Effector memory CD8-positive, alpha-beta T cell (primary cell): ENCODE measurements around the gene SYTL1.

ENCODE experiments used
- ATAC-seq: fragments of 150-1000 bp; cut with Tn5 transposase; replicated peaks from 2 replicates; pipeline ENCODE4 v1.10.0; 2021; ENCODE audit warnings: mild to moderate bottlenecking, moderate library complexity
- DNase-seq, 3 experiments: peaks; one replicate each; pipeline ENCODE4 v3.0.0; 2021
- H3K27ac Mint-ChIP-seq, 2 donors: one replicate each; pipeline ENCODE4 v1.8.0; 2022; ENCODE audit warnings: mild to moderate bottlenecking in 2 of 2, mixed read lengths in 2 of 2, moderate library complexity in 2 of 2
- H3K27me3 Mint-ChIP-seq, 2 donors: one replicate each; pipeline ENCODE4 v1.8.0; 2022; ENCODE audit warnings: mixed read lengths in 2 of 2
- H3K36me3 Mint-ChIP-seq: one replicate; pipeline ENCODE4 v1.8.0; 2022; ENCODE audit warnings: mild to moderate bottlenecking, moderate library complexity, mixed read lengths; ENCODE audit not compliant: insufficient read depth
- H3K4me1 Mint-ChIP-seq, 2 donors: one replicate each; pipeline ENCODE4 v1.8.0; 2022; ENCODE audit warnings: low read depth in 2 of 2, mixed read lengths in 2 of 2
- H3K4me3 Mint-ChIP-seq, 2 donors: one replicate each; pipeline ENCODE4 v1.8.0; 2022; ENCODE audit warnings: mild to moderate bottlenecking in 2 of 2, mixed read lengths in 2 of 2, moderate library complexity in 2 of 2
- H3K9me3 Mint-ChIP-seq, 2 donors: one replicate each; pipeline ENCODE4 v1.8.0; 2022; ENCODE audit warnings: mixed read lengths in 2 of 2

SYTL1 gene

GRCh38 chr1:27306071-27306470 is 35.8 kb upstream of the SYTL1 start:
- Mint-ChIP-seq H3K4me3 (no peak overlapping the region), H3K36me3 (peaks cover 8% of the 10 kb centered on the region), H3K4me1 (peaks cover 0 to under 1% of the 10 kb centered on the region in 2 donors), H3K9me3 (no peaks in the 10 kb centered on the region), H3K27me3 (no peaks in the 10 kb centered on the region), H3K27ac (no peak overlapping the region)
- ATAC-seq (no peak), DNase-seq (no peak)

- Mint-ChIP-seq H3K9me3 (no peaks in the 10 kb centered on the region), H3K4me3 (no peak overlapping the region), H3K4me1 (no peaks in the 10 kb centered on the region), H3K27ac (peak overlapping the region in 1 of 2 donors; percentile 67), H3K27me3 (no peaks in the 10 kb centered on the region), H3K36me3 (peaks cover 8% of the 10 kb centered on the region)
- ATAC-seq = no peak
- no peak for DNase-seq
Observed at GRCh38 chr1:27306892-27307761, 34.7 kb upstream of the SYTL1 start.

- no peaks in the 10 kb centered on the region for H3K27me3 Mint-ChIP-seq
- ATAC-seq = no peak
- H3K36me3 Mint-ChIP-seq = peaks cover 6% of the 10 kb centered on the region
- H3K4me1 Mint-ChIP-seq = no peaks in the 10 kb centered on the region
- no peak for DNase-seq
- no peak overlapping the region for H3K27ac Mint-ChIP-seq
- H3K4me3 Mint-ChIP-seq = no peak overlapping the region
- H3K9me3 Mint-ChIP-seq = no peaks in the 10 kb centered on the region
Observed at GRCh38 chr1:27307874-27308598, 33.8 kb upstream of the SYTL1 start.

GRCh38 chr1:27314169-27314568 is 27.7 kb upstream of the SYTL1 start:
- H3K4me3 Mint-ChIP-seq = no peak overlapping the region
- DNase-seq (no peak), ATAC-seq (no peak)
- H3K4me1 Mint-ChIP-seq = no peaks in the 10 kb centered on the region
- no peaks in the 10 kb centered on the region for H3K9me3 Mint-ChIP-seq
- no peaks in the 10 kb centered on the region for H3K27me3 Mint-ChIP-seq
- peaks cover 3% of the 10 kb centered on the region for H3K36me3 Mint-ChIP-seq
- H3K27ac Mint-ChIP-seq = peak overlapping the region in 1 of 2 donors; percentile 28

- H3K4me3 Mint-ChIP-seq = no peak overlapping the region
- H3K4me1 Mint-ChIP-seq = no peaks in the 10 kb centered on the region
- DNase-seq (no peak), ATAC-seq (no peak)
- H3K27ac Mint-ChIP-seq = no peak overlapping the region
- H3K27me3 Mint-ChIP-seq = peaks cover 3 to 4% of the 10 kb centered on the region in 2 donors
- H3K9me3 Mint-ChIP-seq = no peaks in the 10 kb centered on the region
- H3K36me3 Mint-ChIP-seq = peaks cover 3% of the 10 kb centered on the region
Observed at GRCh38 chr1:27314737-27315136, 27.1 kb upstream of the SYTL1 start.

- Mint-ChIP-seq H3K36me3 (peaks cover 5% of the 10 kb centered on the region), H3K4me1 (peaks cover 3% of the 10 kb centered on the region in 2 donors), H3K4me3 (no peak overlapping the region), H3K9me3 (no peaks in the 10 kb centered on the region), H3K27ac (no peak overlapping the region), H3K27me3 (peaks cover 6 to 9% of the 10 kb centered on the region in 2 donors)
- ATAC-seq (no peak), DNase-seq (no peak)
Observed at GRCh38 chr1:27316860-27317259, 25.0 kb upstream of the SYTL1 start.

- peaks cover 6 to 9% of the 10 kb centered on the region in 2 donors for H3K27me3 Mint-ChIP-seq
- H3K27ac Mint-ChIP-seq = no peak overlapping the region
- ATAC-seq (no peak), DNase-seq (no peak)
- H3K4me3 Mint-ChIP-seq = no peak overlapping the region
- peaks cover 11% of the 10 kb centered on the region for H3K36me3 Mint-ChIP-seq
- H3K4me1 Mint-ChIP-seq = peaks cover 8 to 9% of the 10 kb centered on the region in 2 donors
- H3K9me3 Mint-ChIP-seq = no peaks in the 10 kb centered on the region
Observed at GRCh38 chr1:27318136-27318535, 23.7 kb upstream of the SYTL1 start.

GRCh38 chr1:27318596-27318995 is 23.2 kb upstream of the SYTL1 start:
- no peak overlapping the region for H3K27ac Mint-ChIP-seq
- peaks cover 11 to 12% of the 10 kb centered on the region in 2 donors for H3K4me1 Mint-ChIP-seq
- peaks cover 10% of the 10 kb centered on the region for H3K36me3 Mint-ChIP-seq
- peaks cover 6 to 9% of the 10 kb centered on the region in 2 donors for H3K27me3 Mint-ChIP-seq
- no peaks in the 10 kb centered on the region for H3K9me3 Mint-ChIP-seq
- no peak for DNase-seq
- no peak for ATAC-seq
- no peak overlapping the region for H3K4me3 Mint-ChIP-seq

GRCh38 chr1:27321813-27322568 is 19.8 kb upstream of the SYTL1 start, which contains the start of gene TMEM222:
Gene TMEM222, plus strand, starts transcription at chr1:27322163. Its CDS starts 35 bp downstream, at chr1:27322198.
- peak within 1 kb of the TSS; percentile 91 to 92 for H3K4me3 Mint-ChIP-seq
- H3K27ac Mint-ChIP-seq = peak within 1 kb of the TSS; percentile 93 to 94
- ATAC-seq = peak; percentile 96
- peaks cover 31 to 38% of the 10 kb centered on the region in 2 donors for H3K4me1 Mint-ChIP-seq
- no peaks in the 10 kb centered on the region for H3K9me3 Mint-ChIP-seq
- H3K36me3 Mint-ChIP-seq = peaks cover 17% of the 10 kb centered on the region
- peak; percentile 94 to 96 (median 96) for DNase-seq
- H3K27me3 Mint-ChIP-seq = peaks cover 6 to 9% of the 10 kb centered on the region in 2 donors

GRCh38 chr1:27322569-27323240 is 19.1 kb upstream of the SYTL1 start:
- no peak for ATAC-seq
- H3K27ac Mint-ChIP-seq = peak overlapping the region; percentile 93 to 94
- peak overlapping the region; percentile 91 to 92 for H3K4me3 Mint-ChIP-seq
- H3K4me1 Mint-ChIP-seq = peaks cover 32 to 43% of the 10 kb centered on the region in 2 donors
- peaks cover 17% of the 10 kb centered on the region for H3K36me3 Mint-ChIP-seq
- no peaks in the 10 kb centered on the region for H3K9me3 Mint-ChIP-seq
- no peak for DNase-seq
- H3K27me3 Mint-ChIP-seq = peaks cover 6 to 9% of the 10 kb centered on the region in 2 donors

- H3K27ac Mint-ChIP-seq = no peak overlapping the region
- DNase-seq (no peak), ATAC-seq (no peak)
- H3K4me1 Mint-ChIP-seq = peaks cover 39 to 59% of the 10 kb centered on the region in 2 donors
- H3K27me3 Mint-ChIP-seq = no peaks in the 10 kb centered on the region
- no peak overlapping the region for H3K4me3 Mint-ChIP-seq
- H3K36me3 Mint-ChIP-seq = peaks cover 24% of the 10 kb centered on the region
- no peaks in the 10 kb centered on the region for H3K9me3 Mint-ChIP-seq
Observed at GRCh38 chr1:27325286-27325685, 16.5 kb upstream of the SYTL1 start.

GRCh38 chr1:27327964-27328363 is 13.9 kb upstream of the SYTL1 start:
- no peak for DNase-seq
- Mint-ChIP-seq H3K9me3 (no peaks in the 10 kb centered on the region), H3K4me3 (no peak overlapping the region), H3K4me1 (peaks cover 42 to 70% of the 10 kb centered on the region in 2 donors), H3K27me3 (no peaks in the 10 kb centered on the region), H3K27ac (peak overlapping the region; percentile 51 to 83), H3K36me3 (peaks cover 25% of the 10 kb centered on the region)
- ATAC-seq = no peak

- H3K4me1 Mint-ChIP-seq = peaks cover 32 to 56% of the 10 kb centered on the region in 2 donors
- H3K27me3 Mint-ChIP-seq = no peaks in the 10 kb centered on the region
- no peak overlapping the region for H3K4me3 Mint-ChIP-seq
- H3K9me3 Mint-ChIP-seq = no peaks in the 10 kb centered on the region
- peaks cover 22% of the 10 kb centered on the region for H3K36me3 Mint-ChIP-seq
- peak overlapping the region in 1 of 2 donors; percentile 54 for H3K27ac Mint-ChIP-seq
- ATAC-seq (no peak), DNase-seq (no peak)
Observed at GRCh38 chr1:27330786-27331185, 11.0 kb upstream of the SYTL1 start.
